Right lung (tissue), 5 donors: ENCODE results near the gene TCF19. TPM values are rescaled to one million over a fixed set of nuclear protein-coding genes. Genes with fewer than 3 reads are reported as not detected.
"Not testable (repeated sequence)": the region's sequence is repeated elsewhere in the genome, so short reads cannot be mapped to it uniquely, and the experiment has no call there.

Source experiments
- DNase-seq, 2 donors: peaks; one replicate each; pipeline ENCODE4 v3.0.0-alpha.2; 2013
- polyA plus RNA-seq, 5 donors: library from polyadenylated mRNA; unstranded; fragments of 120-200 nt; gene quantifications; one replicate each; pipeline versions ENCODE4 v1.2.1 to v1.2.3, GENCODE V29; 2013; ENCODE audit warnings: inconsistent platforms in 1 of 5, low replicate concordance in 1 of 5; ENCODE audit not compliant: insufficient read length in 5 of 5, insufficient read depth in 1 of 5

The TCF19 gene
- polyA plus RNA-seq, 5 donors: 16.1 to 25.3 (median 20.2) TPM

DNA sequence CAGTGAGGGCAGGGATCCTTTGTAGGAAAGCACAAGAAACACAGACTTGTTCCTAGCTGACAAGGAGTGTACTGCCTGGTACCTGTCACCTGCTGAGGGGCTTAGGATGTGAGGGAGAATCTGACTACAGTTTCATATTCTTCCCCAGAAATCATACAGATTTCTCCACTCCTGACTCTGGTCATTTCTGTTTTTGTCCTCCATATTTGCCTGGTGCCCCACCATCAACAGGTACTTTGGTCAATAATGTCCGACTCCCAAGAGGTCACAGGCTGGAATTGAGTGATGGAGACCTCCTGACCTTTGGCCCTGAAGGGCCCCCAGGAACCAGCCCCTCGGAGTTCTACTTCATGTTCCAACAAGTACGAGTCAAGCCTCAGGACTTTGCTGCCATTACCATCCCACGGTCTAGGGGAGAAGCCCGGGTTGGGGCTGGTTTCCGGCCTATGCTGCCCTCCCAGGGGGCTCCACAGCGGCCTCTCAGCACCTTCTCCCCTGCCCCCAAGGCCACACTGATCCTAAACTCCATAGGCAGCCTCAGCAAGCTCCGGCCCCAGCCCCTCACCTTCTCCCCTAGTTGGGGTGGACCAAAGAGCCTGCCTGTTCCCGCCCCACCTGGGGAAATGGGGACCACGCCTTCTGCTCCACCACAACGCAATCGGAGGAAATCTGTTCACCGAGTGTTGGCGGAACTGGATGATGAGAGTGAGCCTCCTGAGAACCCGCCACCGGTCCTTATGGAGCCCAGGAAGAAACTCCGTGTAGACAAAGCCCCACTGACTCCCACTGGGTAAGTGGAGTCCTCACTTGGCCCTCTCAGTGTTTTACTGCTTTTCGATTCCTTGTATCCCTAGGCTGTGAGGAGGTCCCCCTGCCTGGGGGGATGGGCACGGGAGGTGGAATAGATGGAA lies 3.1 kb downstream of the TCF19 start:
- DNase-seq: no peak

DNA sequence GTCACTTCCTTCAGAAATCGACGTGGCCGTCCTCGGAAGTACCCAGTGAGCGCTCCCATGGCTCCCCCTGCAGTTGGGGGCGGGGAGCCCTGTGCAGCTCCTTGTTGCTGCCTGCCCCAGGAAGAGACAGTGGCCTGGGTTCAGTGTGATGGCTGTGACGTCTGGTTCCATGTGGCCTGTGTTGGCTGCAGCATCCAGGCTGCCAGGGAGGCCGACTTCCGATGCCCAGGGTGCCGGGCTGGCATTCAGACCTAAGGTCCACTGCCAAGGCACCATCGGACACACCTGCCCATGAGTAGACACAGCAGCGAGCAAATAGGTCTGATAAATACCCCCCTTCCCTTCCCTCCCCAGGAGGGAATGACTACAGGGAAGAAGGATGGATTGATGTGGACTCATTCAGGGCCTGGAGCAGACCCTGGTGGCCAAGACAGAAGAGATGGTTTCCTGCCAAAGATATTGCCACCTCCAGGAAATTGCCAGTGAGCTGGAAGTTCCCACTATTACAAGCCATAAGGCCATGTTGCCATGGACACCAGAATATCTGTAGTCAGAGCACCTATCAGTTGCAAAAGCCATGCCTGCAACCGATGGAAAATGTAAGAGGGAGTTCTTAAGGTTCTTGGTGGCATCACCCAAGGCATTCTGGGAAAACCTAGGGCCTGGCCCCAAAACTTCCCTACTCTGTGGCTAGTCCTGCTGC lies 4.2 kb downstream of the TCF19 start:
- DNase-seq: no peak

- no peak for DNase-seq
These were observed 5.5 kb downstream of the TCF19 start for GRCh38 chr6:31163922-31164321.

DNA sequence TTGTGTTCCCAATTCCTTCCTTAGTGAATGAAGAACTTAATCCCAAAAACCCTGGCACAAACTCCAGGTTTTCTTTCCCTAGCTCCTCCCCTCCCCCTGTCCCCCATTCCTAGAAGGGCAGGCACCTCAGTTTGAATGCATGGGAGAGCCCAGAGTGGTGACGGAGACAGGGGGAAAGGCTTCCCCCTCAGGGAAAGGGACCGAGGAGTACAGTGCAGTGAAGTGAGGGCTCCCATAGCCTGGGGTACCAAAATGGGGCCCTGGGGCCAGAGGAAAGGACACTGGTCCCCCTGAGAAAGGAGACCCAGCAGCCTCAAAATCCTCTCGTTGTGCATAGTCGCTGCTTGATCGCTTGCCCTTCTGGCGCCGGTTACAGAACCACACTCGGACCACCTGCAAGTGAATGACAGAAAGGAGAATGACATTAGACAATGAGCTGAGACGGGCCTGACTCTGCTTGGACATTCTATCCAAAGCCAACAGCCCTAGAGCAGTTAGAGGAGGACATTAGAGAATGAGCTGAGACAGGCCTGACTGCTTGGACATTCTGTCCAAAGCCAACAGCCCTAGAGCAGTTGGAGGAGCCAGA lies 6.2 kb downstream of the TCF19 start:
- not testable (repeated sequence) for DNase-seq

GRCh38 chr6:31165064-31165832 lies 6.9 kb downstream of the TCF19 start:
- DNase-seq: not testable (repeated sequence)

GRCh38 chr6:31165986-31166385 lies 7.6 kb downstream of the TCF19 start:
- no peak for DNase-seq

DNA sequence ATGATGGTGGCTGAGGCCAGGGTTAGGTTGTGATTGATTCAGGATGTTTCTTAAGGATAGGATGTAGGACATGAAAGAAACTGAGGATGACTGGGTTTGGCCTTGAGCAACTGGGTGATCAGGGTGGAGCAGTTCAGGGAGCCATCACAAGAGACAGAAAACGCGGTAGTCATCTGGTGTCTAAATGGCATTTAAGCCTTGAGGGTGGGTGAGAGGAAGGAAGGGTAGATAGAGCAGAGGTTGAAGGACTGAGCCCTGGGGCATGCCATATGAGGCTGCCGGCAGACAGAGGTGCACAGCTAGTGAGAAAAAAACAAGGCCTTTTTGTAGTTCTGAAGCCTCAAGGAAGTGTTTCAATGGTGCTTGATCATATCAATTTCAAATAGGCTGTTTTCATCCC lies 10.2 kb downstream of the TCF19 start:
- no peak for DNase-seq

- no peak for DNase-seq
These were observed 10.9 kb downstream of the TCF19 start for GRCh38 chr6:31169123-31169857.

DNA sequence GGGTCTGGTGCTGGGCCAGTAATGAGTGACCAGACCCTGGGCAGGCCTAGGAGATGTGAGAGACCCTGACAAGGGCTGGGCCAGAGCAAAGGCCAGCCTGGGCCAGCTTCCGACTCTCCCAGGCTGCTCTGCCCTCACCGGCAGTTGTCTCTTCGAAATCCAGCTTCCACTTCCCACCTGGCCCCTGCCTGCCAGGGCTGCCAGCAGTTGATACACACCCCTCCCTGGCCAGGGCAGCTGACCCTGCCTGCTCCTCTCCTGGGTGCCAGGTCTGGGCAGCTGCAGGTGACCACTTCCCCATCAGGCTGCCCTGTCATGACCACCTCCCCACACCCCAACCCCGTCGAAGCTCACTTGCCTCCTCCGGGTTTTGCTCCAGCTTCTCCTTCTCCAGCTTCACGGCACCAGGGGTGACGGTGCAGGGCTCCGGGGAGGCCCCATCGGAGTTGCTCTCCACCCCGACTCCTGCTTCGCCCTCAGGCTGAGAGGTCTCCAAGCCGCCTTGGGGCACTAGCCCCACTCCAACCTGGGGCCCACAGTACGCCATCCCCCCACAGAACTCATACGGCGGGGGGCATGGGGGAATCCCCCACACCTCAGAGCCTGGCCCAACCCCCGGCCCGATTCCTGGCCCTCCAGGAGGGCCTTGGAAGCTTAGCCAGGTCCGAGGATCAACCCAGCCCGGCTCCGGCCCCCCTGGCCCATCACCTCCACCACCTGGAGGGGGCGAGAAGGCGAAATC lies 11.6 kb downstream of the TCF19 start:
- DNase-seq: not testable (repeated sequence)

DNA sequence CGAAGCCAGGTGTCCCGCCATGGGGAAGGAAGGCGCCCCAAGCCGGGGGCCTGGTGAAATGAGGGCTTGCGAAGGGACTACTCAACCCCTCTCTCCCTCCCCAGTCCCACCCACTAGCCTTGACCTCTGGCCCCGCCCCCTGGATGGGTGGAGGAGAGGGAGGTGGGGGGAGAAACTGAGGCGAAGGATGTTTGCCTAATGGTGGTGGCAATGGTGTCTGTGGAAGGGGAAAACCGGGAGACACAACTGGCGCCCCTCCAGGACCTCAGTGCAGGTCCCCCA lies 12.2 kb downstream of the TCF19 start, which contains the start of gene POU5F1:
TSS of gene POU5F1 (minus strand) at position 83 of the 282 bp plus-strand sequence. CDS start at position 21, 62 bp downstream.
- DNase-seq: no peak

DNA sequence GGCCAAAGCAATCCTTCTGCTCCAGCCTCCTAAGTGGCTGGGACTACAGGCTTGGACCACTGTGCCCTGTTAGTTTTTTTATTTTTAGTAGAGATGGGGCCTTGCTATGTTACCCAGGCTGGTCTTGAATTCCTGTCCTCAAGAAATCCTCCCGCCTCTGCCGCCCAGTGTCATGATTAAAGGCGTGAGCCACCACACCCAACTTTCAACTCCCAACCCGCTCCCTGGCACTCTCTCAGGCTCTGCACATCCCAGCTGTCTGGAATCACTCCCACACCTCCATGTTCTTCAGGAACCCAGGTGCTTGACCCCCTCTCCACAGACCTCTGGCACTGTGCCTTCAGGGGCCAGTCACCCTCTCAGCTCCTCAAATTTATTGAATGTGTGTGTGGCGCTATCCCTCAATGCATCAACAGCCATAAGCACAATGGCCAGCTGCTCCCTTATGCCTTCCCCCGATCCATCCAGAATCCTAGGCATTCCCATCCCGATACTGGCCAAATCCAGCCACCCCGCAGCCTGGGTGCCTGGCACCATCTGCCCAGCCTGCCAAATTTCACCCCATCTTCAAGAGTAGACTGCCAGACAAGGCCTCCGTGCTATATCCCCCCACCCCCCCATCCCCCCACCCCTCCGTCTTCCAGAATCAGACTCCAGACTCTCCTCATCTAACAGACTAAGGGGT lies 12.7 kb downstream of the TCF19 start:
- DNase-seq: no peak

DNA sequence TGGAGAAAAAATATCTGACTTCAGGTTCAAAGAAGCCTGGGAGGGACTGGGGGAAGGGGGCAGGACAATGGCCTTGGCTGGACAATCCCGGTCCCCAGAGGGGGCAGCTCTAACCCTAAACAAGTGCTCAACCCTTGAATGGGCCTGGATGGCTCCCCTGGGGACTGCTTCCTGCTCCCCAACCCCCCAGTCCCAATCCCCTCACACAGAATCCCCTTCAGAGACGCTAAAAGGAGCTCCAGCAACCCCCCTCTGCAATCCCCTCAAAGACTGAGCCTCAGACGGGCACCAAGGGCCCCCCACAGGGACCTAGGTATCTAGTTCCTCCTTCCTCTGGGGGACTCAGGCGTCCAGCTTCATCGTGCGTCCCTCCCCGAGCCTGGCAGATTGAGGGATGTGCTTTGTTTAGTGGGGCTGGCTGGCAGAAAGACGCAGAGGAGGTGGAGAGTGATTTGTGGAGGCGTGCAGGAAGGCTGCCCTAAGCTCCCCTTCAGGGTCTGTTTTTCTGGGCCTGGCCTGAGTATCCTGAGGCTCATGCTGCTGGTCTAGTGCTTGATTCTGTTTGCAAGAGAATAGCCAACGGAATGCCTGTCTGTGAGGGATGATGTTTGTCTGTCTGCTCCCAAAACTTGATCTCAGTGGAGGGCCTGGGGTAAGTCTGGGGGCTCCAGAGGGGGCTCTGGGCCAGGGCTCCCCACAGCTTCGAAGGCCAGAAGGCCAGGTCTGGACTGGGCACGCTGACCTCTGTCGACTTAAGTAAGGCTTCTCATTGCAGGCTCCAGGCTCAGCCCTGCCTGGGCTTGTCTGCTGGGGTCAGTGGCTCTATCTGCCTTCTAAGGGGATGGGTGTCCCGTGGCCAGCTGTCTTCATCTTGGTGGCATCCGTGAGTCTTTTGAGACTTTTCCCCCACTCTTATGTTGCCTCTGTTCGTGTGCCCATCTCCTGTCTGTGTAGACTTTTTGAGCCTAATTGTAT lies 13.8 kb downstream of the TCF19 start:
- no peak for DNase-seq

- DNase-seq: no peak
These were observed 14.6 kb downstream of the TCF19 start for GRCh38 chr6:31172973-31173384.

GRCh38 chr6:31173406-31173805 lies 15.0 kb downstream of the TCF19 start:
- no peak for DNase-seq

GRCh38 chr6:31174378-31174777 lies 16.0 kb downstream of the TCF19 start:
- DNase-seq: no peak

GRCh38 chr6:31175971-31176370 lies 17.6 kb downstream of the TCF19 start:
- DNase-seq: peak in 1 of 2 donors; percentile 44

- DNase-seq: no peak
These were observed 20.0 kb downstream of the TCF19 start for GRCh38 chr6:31178143-31179041.

DNA sequence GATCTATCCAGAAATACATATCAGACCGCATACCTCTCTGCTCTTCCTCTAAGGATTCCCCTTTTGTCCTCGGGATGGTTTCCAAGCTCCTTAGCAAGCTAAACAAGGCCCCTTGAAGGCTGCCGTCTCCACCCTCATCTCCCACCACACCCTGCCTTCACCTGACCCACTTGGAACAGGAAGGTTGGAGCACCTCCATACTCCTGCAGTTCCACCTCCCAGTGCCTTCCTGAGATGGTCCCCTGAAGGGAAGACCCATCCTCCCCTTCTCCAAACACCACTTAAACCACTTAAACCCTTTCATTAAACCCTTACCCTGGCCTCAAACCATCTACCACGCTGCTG lies 20.6 kb downstream of the TCF19 start:
- no peak for DNase-seq
